PC-9 (cell line): ENCODE results near the gene BRIP1.

ENCODE experiments used
- CTCF ChIP-seq: fragments of 200-600 bp; sonication (generic); conservative IDR thresholded peaks from 2 replicates; pipeline ENCODE4 v1.6.1; 2017; ENCODE audit warnings: mixed run types, antibody characterized with exemption, mild to moderate bottlenecking, moderate library complexity
- EZH2 ChIP-seq: fragments of 200-600 bp; sonication (generic); IDR thresholded peaks from 2 replicates; pipeline ENCODE4 v1.8.0; 2017; ENCODE audit warnings: antibody characterized with exemption, low read depth

- TF ChIP-seq CTCF, result no peak
- no peak for TF ChIP-seq EZH2
These were observed 177.2 kb downstream of the BRIP1 start for GRCh38 chr17:61686113-61686512.
